Measurements from ENCODE around the gene CIAO2B.

Gene CIAO2B

DNA sequence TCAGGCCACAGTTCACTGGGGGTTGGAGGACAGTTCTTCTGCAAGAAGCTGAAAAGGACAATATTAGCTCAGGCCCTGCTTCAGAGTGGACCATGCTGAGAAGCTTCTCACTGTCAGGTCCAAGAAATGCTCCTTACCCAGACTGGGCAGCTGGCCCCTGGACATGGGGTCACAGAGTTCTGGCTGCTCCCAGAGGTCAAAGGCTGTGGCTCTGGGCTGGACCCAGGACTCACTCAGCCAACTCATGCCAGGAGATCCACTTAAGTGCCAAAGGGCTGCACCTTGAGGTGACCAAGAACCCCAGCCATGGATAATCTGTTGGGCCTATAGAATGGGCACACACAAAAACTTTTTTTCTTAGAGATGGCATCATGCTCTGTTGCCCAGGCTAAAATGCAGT, 5.2 kb upstream of the CIAO2B start:
- Histone ChIP-seq H2AFZ (ENCODE audit: low read depth, low read length) (no peak overlapping the region), H3K4me3 (ENCODE audit: low read depth in 1 of 2, low read length in 2 of 2) (no peak overlapping the region), H3K36me3 (ENCODE audit: insufficient read depth, low read length) (peaks cover 65% of the 10 kb centered on the region), H3K4me1 (ENCODE audit: insufficient read depth, low read length) (peaks cover 19% of the 10 kb centered on the region), H3K9ac (ENCODE audit: low read depth, low read length) (no peak overlapping the region), H3K27ac (ENCODE audit: low read length) (no peak overlapping the region), H3K79me2 (ENCODE audit: insufficient read depth, low read length) (peaks cover 29% of the 10 kb centered on the region), H3K4me2 (ENCODE audit: insufficient read depth, low read length) (no peak overlapping the region), H4K20me1 (ENCODE audit: insufficient read depth, low read length) (peaks cover 5% of the 10 kb centered on the region), H3K27me3 (ENCODE audit: insufficient read depth, low read length, poor library complexity) (no peaks in the 10 kb centered on the region), H3K9me3 (ENCODE audit: insufficient read depth, low read length, severe bottlenecking) (no peaks in the 10 kb centered on the region)
- no peak for ATAC-seq (ENCODE audit: insufficient read depth, low read depth)
- no peak for DNase-seq
- TF ChIP-seq, protein P1, sequence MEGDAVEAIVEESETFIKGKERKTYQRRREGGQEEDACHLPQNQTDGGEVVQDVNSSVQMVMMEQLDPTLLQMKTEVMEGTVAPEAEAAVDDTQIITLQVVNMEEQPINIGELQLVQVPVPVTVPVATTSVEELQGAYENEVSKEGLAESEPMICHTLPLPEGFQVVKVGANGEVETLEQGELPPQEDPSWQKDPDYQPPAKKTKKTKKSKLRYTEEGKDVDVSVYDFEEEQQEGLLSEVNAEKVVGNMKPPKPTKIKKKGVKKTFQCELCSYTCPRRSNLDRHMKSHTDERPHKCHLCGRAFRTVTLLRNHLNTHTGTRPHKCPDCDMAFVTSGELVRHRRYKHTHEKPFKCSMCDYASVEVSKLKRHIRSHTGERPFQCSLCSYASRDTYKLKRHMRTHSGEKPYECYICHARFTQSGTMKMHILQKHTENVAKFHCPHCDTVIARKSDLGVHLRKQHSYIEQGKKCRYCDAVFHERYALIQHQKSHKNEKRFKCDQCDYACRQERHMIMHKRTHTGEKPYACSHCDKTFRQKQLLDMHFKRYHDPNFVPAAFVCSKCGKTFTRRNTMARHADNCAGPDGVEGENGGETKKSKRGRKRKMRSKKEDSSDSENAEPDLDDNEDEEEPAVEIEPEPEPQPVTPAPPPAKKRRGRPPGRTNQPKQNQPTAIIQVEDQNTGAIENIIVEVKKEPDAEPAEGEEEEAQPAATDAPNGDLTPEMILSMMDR (IDR thresholded peaks at IDR 0.05; ENCODE audit: borderline replicate concordance, extremely low read depth, low read length, poor library complexity, severe bottlenecking) = no peak
- TF ChIP-seq EZH2 (IDR thresholded peaks at IDR 0.05; ENCODE audit: borderline replicate concordance, low read depth, low read length, severe bottlenecking) = no peak

DNA sequence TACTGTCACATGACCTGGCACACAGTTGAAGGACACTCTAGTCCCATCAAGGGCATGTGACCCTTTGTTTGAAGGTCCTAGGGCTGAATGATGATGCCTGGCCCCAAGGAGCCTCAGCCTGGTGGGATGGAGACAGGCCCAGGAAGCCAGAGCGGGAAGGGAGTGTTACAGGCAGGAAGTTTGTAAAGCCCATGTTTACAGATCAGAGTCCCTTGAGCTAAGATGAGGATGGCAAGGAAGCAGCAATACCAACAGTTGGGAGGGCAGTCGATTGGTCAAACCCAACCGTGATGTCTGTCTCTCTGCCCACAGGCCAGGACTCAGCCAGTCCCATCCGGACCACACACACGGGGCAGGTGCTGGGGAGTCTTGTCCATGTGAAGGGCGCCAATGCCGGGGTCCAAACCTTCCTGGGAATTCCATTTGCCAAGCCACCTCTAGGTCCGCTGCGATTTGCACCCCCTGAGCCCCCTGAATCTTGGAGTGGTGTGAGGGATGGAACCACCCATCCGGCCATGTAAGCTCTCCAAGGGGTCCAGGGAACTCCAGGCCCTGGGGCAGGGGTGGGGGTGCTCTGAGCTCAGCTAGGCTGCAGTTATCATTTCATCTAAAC, 3.6 kb upstream of the CIAO2B start:
- peaks cover 44% of the 10 kb centered on the region for H3K79me2 ChIP-seq (ENCODE audit: insufficient read depth, low read length)
- no peak overlapping the region for H2AFZ ChIP-seq (ENCODE audit: low read depth, low read length)
- peaks cover 14% of the 10 kb centered on the region for H4K20me1 ChIP-seq (ENCODE audit: insufficient read depth, low read length)
- no peak overlapping the region for H3K9ac ChIP-seq (ENCODE audit: low read depth, low read length)
- H3K9me3 ChIP-seq (ENCODE audit: insufficient read depth, low read length, severe bottlenecking) = no peaks in the 10 kb centered on the region
- peaks cover 54% of the 10 kb centered on the region for H3K36me3 ChIP-seq (ENCODE audit: insufficient read depth, low read length)
- peaks cover 29% of the 10 kb centered on the region for H3K4me1 ChIP-seq (ENCODE audit: insufficient read depth, low read length)
- no peaks in the 10 kb centered on the region for H3K27me3 ChIP-seq (ENCODE audit: insufficient read depth, low read length, poor library complexity)
- DNase-seq (no peak), ATAC-seq (ENCODE audit: insufficient read depth, low read depth) (no peak)
- TF ChIP-seq, protein P1 (IDR thresholded peaks at IDR 0.05; ENCODE audit: borderline replicate concordance, extremely low read depth, low read length, poor library complexity, severe bottlenecking) = no peak
- no peak for TF ChIP-seq EZH2 (IDR thresholded peaks at IDR 0.05; ENCODE audit: borderline replicate concordance, low read depth, low read length, severe bottlenecking)
- no peak overlapping the region for H3K4me3 ChIP-seq (ENCODE audit: low read depth in 1 of 2, low read length in 2 of 2)
- 0 out of 2 replicates have a peak overlapping the region, but pooled peaks have one; percentile 12 for H3K4me2 ChIP-seq (ENCODE audit: insufficient read depth, low read length)
- H3K27ac ChIP-seq (ENCODE audit: low read length) = no peak overlapping the region

DNA sequence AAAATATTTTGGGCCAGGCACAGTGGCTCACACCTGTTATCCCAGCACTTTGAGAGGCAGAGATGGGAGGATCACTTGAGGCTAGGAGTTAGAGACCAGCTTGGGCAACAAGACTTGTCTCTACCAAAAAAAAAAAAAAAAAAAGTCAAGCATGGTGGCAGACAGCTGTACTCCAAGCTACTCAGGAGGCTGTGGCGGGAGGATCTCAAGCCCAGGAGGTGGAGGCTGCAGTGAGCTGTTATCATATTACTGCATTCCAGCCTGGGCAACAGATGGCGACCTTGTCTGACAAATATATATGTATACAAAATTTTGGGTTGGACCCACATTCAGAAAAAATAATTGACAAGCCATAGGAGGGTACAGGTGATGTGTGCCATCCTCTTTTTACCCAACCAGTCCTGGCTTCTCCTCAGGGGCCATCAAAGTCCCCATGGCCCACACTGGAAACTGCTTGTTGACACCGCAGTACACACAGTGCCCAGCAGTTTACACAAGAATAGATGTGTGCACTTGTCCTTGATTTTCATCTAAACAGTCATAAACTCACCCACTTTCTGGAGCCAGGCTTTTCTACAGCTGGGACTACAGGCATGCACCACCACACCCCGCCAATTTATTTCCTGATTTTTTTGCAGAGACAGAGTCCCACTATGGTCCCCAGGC, 2.8 kb upstream of the CIAO2B start:
- Histone ChIP-seq H2AFZ (ENCODE audit: low read depth, low read length) (no peak overlapping the region), H4K20me1 (ENCODE audit: insufficient read depth, low read length) (peaks cover 18% of the 10 kb centered on the region), H3K27ac (ENCODE audit: low read length) (no peak overlapping the region), H3K4me3 (ENCODE audit: low read depth in 1 of 2, low read length in 2 of 2) (no peak overlapping the region), H3K79me2 (ENCODE audit: insufficient read depth, low read length) (peaks cover 49% of the 10 kb centered on the region), H3K27me3 (ENCODE audit: insufficient read depth, low read length, poor library complexity) (no peaks in the 10 kb centered on the region), H3K4me2 (ENCODE audit: insufficient read depth, low read length) (0 out of 2 replicates have a peak overlapping the region, but pooled peaks have one; percentile 97), H3K4me1 (ENCODE audit: insufficient read depth, low read length) (peaks cover 37% of the 10 kb centered on the region), H3K36me3 (ENCODE audit: insufficient read depth, low read length) (peaks cover 54% of the 10 kb centered on the region), H3K9me3 (ENCODE audit: insufficient read depth, low read length, severe bottlenecking) (no peaks in the 10 kb centered on the region), H3K9ac (ENCODE audit: low read depth, low read length) (no peak overlapping the region)
- DNase-seq (no peak), ATAC-seq (ENCODE audit: insufficient read depth, low read depth) (no peak)
- no peak for TF ChIP-seq EZH2 (IDR thresholded peaks at IDR 0.05; ENCODE audit: borderline replicate concordance, low read depth, low read length, severe bottlenecking)
- TF ChIP-seq, protein P1 (IDR thresholded peaks at IDR 0.05; ENCODE audit: borderline replicate concordance, extremely low read depth, low read length, poor library complexity, severe bottlenecking) = peak; percentile 12

Measured in DND-41 (cell line).